HL-60 (cell line): Measurements from ENCODE around the gene AGRN.

Experiments used
- CTCF ChIP-seq: IDR thresholded peaks from one replicate; pipeline ENCODE4 v1.5.1; 2011; ENCODE audit warnings: low read length, control low read depth, inconsistent platforms; ENCODE audit not compliant: insufficient read depth
- POLR2AphosphoS5 ChIP-seq: IDR thresholded peaks from 2 replicates; pipeline ENCODE4 v1.6.1; 2012; ENCODE audit warnings: low read depth
- TF ChIP-seq, protein P1 (sequence below): IDR thresholded peaks from 2 replicates; pipeline ENCODE4 v1.6.1; 2012; ENCODE audit warnings: low read depth; ENCODE audit not compliant: insufficient replicate concordance

- peak; percentile 37 for TF ChIP-seq CTCF
- no peak for TF ChIP-seq POLR2AphosphoS5
- TF ChIP-seq, protein P1, sequence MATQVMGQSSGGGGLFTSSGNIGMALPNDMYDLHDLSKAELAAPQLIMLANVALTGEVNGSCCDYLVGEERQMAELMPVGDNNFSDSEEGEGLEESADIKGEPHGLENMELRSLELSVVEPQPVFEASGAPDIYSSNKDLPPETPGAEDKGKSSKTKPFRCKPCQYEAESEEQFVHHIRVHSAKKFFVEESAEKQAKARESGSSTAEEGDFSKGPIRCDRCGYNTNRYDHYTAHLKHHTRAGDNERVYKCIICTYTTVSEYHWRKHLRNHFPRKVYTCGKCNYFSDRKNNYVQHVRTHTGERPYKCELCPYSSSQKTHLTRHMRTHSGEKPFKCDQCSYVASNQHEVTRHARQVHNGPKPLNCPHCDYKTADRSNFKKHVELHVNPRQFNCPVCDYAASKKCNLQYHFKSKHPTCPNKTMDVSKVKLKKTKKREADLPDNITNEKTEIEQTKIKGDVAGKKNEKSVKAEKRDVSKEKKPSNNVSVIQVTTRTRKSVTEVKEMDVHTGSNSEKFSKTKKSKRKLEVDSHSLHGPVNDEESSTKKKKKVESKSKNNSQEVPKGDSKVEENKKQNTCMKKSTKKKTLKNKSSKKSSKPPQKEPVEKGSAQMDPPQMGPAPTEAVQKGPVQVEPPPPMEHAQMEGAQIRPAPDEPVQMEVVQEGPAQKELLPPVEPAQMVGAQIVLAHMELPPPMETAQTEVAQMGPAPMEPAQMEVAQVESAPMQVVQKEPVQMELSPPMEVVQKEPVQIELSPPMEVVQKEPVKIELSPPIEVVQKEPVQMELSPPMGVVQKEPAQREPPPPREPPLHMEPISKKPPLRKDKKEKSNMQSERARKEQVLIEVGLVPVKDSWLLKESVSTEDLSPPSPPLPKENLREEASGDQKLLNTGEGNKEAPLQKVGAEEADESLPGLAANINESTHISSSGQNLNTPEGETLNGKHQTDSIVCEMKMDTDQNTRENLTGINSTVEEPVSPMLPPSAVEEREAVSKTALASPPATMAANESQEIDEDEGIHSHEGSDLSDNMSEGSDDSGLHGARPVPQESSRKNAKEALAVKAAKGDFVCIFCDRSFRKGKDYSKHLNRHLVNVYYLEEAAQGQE = no peak
Observed at GRCh38 chr1:983798-984475, 36.0 kb upstream of the AGRN start.
